ENCODE results near the gene MECP2. TPM values are rescaled to one million over a fixed set of nuclear protein-coding genes. Genes with fewer than 3 reads are reported as not detected.
A peak's percentile ranks its signal among the peaks of the same experiment; 100 is the strongest.
"Not testable (repeated sequence)": the region's sequence is repeated elsewhere in the genome, so short reads cannot be mapped to it uniquely, and the experiment has no call there.

Gene MECP2
- total RNA-seq, 8 experiments from 2014 or later: 23.2 to 65.0 (median 25.3) TPM

GRCh38 chrX:153981231-153981630, 116.3 kb downstream of the MECP2 start:
- ATAC-seq (replicated peaks in 6 of 8): peak in 1 of 8 experiments; percentile 15
- in situ Hi-C loops (cut with MboI; ENCODE audit: low pct_unique_long_range_greater_than_20kb in 2 of 9, low sequenced_read_pairs in 9 of 9, unreplicated experiment in 9 of 9): no loop called here
- no peak overlapping the region for H3K4me3 ChIP-seq
- H3K4me1 ChIP-seq (replicated peaks in 1 of 2): peaks cover 11 to 21% of the 10 kb centered on the region in 2 donors
- WGBS, 10 experiments: 37 to 100% (median 70%) methylated on average over 1 to 2 of the region's 7 CpGs; no CpG with 5 or more reads in 6 of the 10 experiments
- H3K27ac ChIP-seq: peak overlapping the region in 1 of 2 donors; percentile 75

GRCh38 chrX:153980394-153980793, 117.1 kb downstream of the MECP2 start:
- H3K4me3 ChIP-seq; ATAC-seq (replicated peaks in 6 of 8); H3K27ac ChIP-seq; in situ Hi-C loops (cut with MboI; ENCODE audit: low pct_unique_long_range_greater_than_20kb in 2 of 9, low sequenced_read_pairs in 9 of 9, unreplicated experiment in 9 of 9): not testable (repeated sequence)
- peaks cover 6 to 15% of the 10 kb centered on the region in 2 donors for H3K4me1 ChIP-seq (replicated peaks in 1 of 2)
- WGBS, 10 experiments: no CpG with 5 or more reads among the region's 10 CpGs

GRCh38 chrX:153974726-153975286, 122.7 kb downstream of the MECP2 start:
- in situ Hi-C loops (cut with MboI; ENCODE audit: low pct_unique_long_range_greater_than_20kb in 2 of 9, low sequenced_read_pairs in 9 of 9, unreplicated experiment in 9 of 9): no loop called here
- no peak for ATAC-seq (replicated peaks in 6 of 8)
- 56% methylated on average over 2 of the region's 3 CpGs; no CpG with 5 or more reads in 9 of the 10 experiments for WGBS, 10 experiments
- Histone ChIP-seq H3K4me1 (replicated peaks in 1 of 2) (peaks cover 11 to 13% of the 10 kb centered on the region in 2 donors), H3K4me3 (no peak overlapping the region), H3K27ac (peak overlapping the region in 1 of 2 donors; percentile 100)

GRCh38 chrX:153974003-153974725, 123.4 kb downstream of the MECP2 start:
- peak overlapping the region; percentile 99 to 100 for H3K27ac ChIP-seq
- peaks cover 11 to 13% of the 10 kb centered on the region in 2 donors for H3K4me1 ChIP-seq (replicated peaks in 1 of 2)
- in situ Hi-C loops (cut with MboI; ENCODE audit: low pct_unique_long_range_greater_than_20kb in 2 of 9, low sequenced_read_pairs in 9 of 9, unreplicated experiment in 9 of 9): no loop called here
- no peak for ATAC-seq (replicated peaks in 6 of 8)
- H3K4me3 ChIP-seq: peak overlapping the region in 1 of 5 donors; percentile 93
- 22 to 85% (median 70%) methylated on average over 1 to 6 of the region's 14 CpGs; no CpG with 5 or more reads in 6 of the 10 experiments for WGBS, 10 experiments

- peaks cover 14 to 15% of the 10 kb centered on the region in 2 donors for H3K4me1 ChIP-seq (replicated peaks in 1 of 2)
- ATAC-seq (replicated peaks in 6 of 8): no peak
- peak overlapping the region; percentile 84 to 94 (median 92) for H3K4me3 ChIP-seq
- in situ Hi-C loops (cut with MboI; ENCODE audit: low pct_unique_long_range_greater_than_20kb in 2 of 9, low sequenced_read_pairs in 9 of 9, unreplicated experiment in 9 of 9): no loop called here
- 0 to 50% methylated on average over 4 to 9 of the region's 20 CpGs; no CpG with 5 or more reads in 8 of the 10 experiments for WGBS, 10 experiments
- H3K27ac ChIP-seq: peak overlapping the region; percentile 99 to 100
Measured at GRCh38 chrX:153973127-153974002, 124.2 kb downstream of the MECP2 start.

- H3K27ac ChIP-seq: peak within 1 kb of the TSS; percentile 99 to 100
- peak; percentile 48 to 64 (median 58) for ATAC-seq (replicated peaks in 6 of 8)
- in situ Hi-C loops (cut with MboI; ENCODE audit: low pct_unique_long_range_greater_than_20kb in 2 of 9, low sequenced_read_pairs in 9 of 9, unreplicated experiment in 9 of 9): no loop called here
- H3K4me3 ChIP-seq: peak within 1 kb of the TSS; percentile 84 to 94 (median 92)
- H3K4me1 ChIP-seq (replicated peaks in 1 of 2): peaks cover 20 to 23% of the 10 kb centered on the region in 2 donors
- 0 to 52% methylated on average over 13 to 19 of the region's 103 CpGs; no CpG with 5 or more reads in 8 of the 10 experiments for WGBS, 10 experiments
Measured at GRCh38 chrX:153972368-153973126, 125.0 kb downstream of the MECP2 start, which contains the start of gene TMEM187. TSS of gene TMEM187 (plus strand) at chrX:153972754. CDS start at chrX:153982063, 9,309 bp downstream.

Other genes starting within 250 kb of the MECP2 start
- gene L1CAM, start 211.5 kb downstream of the MECP2 start, total RNA-seq: 100 to 1,000 TPM in 4 of 8 experiments, 10 to 100 TPM in 1, 1 to 10 TPM in 2, under 1 TPM in 1; 0.87 to 147 (median 96.4) TPM
- gene AVPR2, start 193.0 kb downstream of the MECP2 start, total RNA-seq: 1 to 10 TPM in 1 of 8 experiments, under 1 TPM in 4, not detected in 3; 0.11 to 1.4 (median 0.19) TPM
- 10 to 100 TPM in 1 of 8 experiments, 1 to 10 TPM in 6, not detected in 1; 1.6 to 21.7 (median 2.9) TPM for gene ARHGAP4, start 171.5 kb downstream of the MECP2 start, total RNA-seq
- 100 to 1,000 TPM in 2 of 8 experiments, 10 to 100 TPM in 6; 48.3 to 121 (median 71.4) TPM for gene NAA10, start 162.7 kb downstream of the MECP2 start, total RNA-seq
- gene RENBP, start 153.1 kb downstream of the MECP2 start, total RNA-seq: 10 to 100 TPM in 5 of 8 experiments, 1 to 10 TPM in 3; 5.3 to 46.7 (median 10.6) TPM
- 10 to 100 TPM; 11.8 to 52.2 (median 21.4) TPM for gene HCFC1, start 125.9 kb downstream of the MECP2 start, total RNA-seq
- 1 to 10 TPM; 2.7 to 9.5 (median 4.7) TPM for gene TMEM187, start 125.0 kb downstream of the MECP2 start, total RNA-seq
- 10 to 100 TPM in 7 of 8 experiments, 1 to 10 TPM in 1; 2.7 to 52.9 (median 21.7) TPM for gene IRAK1, start 77.8 kb downstream of the MECP2 start, total RNA-seq
- gene OPN1LW, start 46.5 kb upstream of the MECP2 start, total RNA-seq: not detected
- gene OPN1MW, start 84.9 kb upstream of the MECP2 start, total RNA-seq: not detected
- not detected for gene OPN1MW2, start 122.0 kb upstream of the MECP2 start, total RNA-seq
- under 1 TPM in 4 of 8 experiments, not detected in 4; 0.09 to 0.31 (median 0.21) TPM for gene OPN1MW3, start 159.9 kb upstream of the MECP2 start, total RNA-seq
- gene TEX28, start 197.4 kb upstream of the MECP2 start, total RNA-seq: not detected
- 10 to 100 TPM in 1 of 8 experiments, 1 to 10 TPM in 4, not detected in 3; 1.2 to 13.5 (median 7.5) TPM for gene TKTL1, start 198.1 kb upstream of the MECP2 start, total RNA-seq

Measured in motor neuron (in vitro differentiated cells).